ENCODE measurements around the gene HOXA11.

Gene HOXA11

GRCh38 chr7:27212497-27213432 is 27.7 kb upstream of the HOXA11 start:
- no peaks in the 10 kb centered on the region for H3K36me3 Mint-ChIP-seq (ENCODE audit: low read depth)
- H3K4me1 Mint-ChIP-seq (ENCODE audit: low read depth), result peaks cover 6% of the 10 kb centered on the region
- no peak overlapping the region for H3K27ac Mint-ChIP-seq
- DNase-seq (ENCODE audit: low spot score), result no peak
- H3K9me3 Mint-ChIP-seq, result no peaks in the 10 kb centered on the region
- H3K4me3 Mint-ChIP-seq, result no peak overlapping the region
- H3K27me3 Mint-ChIP-seq (ENCODE audit: low read depth), result peaks cover 93% of the 10 kb centered on the region

DNA sequence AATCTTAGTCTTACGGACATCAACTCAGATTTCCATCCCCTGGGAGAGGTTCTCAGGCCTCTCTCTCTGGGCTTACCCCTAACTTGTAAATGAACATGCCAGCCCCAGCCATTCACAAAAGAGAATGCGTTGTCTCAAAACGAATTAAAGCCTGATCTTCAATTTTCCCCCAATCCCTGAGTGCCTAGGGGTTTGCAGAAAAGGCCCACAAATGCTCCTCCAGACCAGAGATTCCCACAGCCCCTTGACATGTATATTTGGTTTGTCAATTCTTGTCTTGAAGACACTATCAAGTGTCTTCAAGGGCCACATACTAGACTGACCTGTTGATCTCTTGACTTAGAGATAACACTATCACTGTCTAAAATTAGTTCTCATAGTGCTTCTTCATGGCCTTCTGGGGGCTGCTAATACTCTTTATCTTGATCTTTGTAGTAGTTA is 26.8 kb upstream of the HOXA11 start:
- H3K4me3 Mint-ChIP-seq, result no peak overlapping the region
- no peak for DNase-seq (ENCODE audit: low spot score)
- H3K27me3 Mint-ChIP-seq (ENCODE audit: low read depth), result peaks cover 92% of the 10 kb centered on the region
- H3K36me3 Mint-ChIP-seq (ENCODE audit: low read depth), result no peaks in the 10 kb centered on the region
- no peaks in the 10 kb centered on the region for H3K9me3 Mint-ChIP-seq
- H3K4me1 Mint-ChIP-seq (ENCODE audit: low read depth), result peaks cover 6% of the 10 kb centered on the region
- H3K27ac Mint-ChIP-seq, result no peak overlapping the region

- Mint-ChIP-seq H3K27me3 (ENCODE audit: low read depth) (peaks cover 92% of the 10 kb centered on the region), H3K36me3 (ENCODE audit: low read depth) (no peaks in the 10 kb centered on the region), H3K4me3 (no peak overlapping the region), H3K9me3 (no peaks in the 10 kb centered on the region), H3K4me1 (ENCODE audit: low read depth) (peaks cover 6% of the 10 kb centered on the region), H3K27ac (no peak overlapping the region)
- DNase-seq (ENCODE audit: low spot score), result no peak
Observed at GRCh38 chr7:27211084-27211446, 26.0 kb upstream of the HOXA11 start.

DNA sequence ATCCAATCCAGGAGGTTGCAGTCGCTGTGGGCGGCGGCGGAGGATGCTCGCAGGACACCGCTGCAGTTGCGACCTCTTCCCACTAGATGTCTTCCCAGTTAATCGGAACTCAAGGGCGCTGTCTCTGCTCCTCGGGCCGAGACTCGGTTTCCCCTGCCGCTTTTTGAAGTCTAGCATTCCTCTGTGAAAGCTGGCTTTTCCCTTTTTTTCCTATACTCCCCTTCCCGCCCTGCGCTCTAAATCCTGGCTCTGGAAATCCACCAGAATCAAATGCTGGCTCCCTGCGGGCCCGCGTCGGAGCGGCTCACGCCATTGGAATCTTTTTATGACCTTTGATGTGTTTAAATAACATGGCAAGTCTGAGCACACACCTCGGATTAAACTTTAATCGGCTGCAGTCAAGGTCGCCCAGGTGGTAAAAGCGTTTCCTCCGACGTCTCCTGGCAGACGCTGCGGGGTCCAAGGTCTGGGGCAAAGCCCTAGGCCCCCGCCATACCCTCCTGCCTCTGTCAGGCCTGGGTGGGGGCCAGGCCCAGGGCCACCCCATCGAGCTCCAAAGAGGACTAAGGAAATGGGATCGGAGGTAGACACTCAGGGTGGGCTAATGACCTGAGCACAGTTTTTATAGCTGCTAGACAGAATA is 25.5 kb upstream of the HOXA11 start:
- H3K36me3 Mint-ChIP-seq (ENCODE audit: low read depth), result no peaks in the 10 kb centered on the region
- peak overlapping the region; percentile 46 for H3K4me3 Mint-ChIP-seq

DNA sequence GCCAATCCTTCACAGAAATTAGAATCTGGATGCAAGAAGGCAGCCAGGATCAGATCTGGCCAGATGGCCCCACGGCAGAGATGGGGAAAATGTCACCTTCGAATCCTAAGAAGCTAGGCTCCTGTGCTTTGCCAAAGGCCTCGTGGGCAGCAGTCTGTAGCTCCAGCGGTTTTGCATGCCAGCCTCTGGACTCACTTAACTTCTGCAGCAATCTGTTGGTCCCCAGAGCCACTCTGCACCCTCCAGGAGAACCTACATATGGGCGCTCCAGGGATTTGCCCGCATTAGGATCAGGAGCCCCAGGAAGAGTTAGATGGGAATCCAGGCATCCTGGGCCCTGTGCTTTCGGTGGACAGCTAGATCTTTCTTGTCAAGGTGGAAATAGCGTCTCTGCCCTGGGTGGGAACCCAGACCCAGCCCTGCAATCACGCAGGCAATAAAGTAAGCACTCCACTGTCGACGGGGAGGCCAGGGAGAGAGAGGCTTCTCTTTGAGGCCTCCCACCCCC is 25.0 kb upstream of the HOXA11 start:
- H3K9me3 Mint-ChIP-seq, result no peaks in the 10 kb centered on the region
- H3K27me3 Mint-ChIP-seq (ENCODE audit: low read depth), result peaks cover 94% of the 10 kb centered on the region
- H3K4me3 Mint-ChIP-seq, result no peak overlapping the region
- DNase-seq (ENCODE audit: low spot score), result no peak
- peaks cover 6% of the 10 kb centered on the region for H3K4me1 Mint-ChIP-seq (ENCODE audit: low read depth)
- H3K27ac Mint-ChIP-seq, result no peak overlapping the region
- H3K36me3 Mint-ChIP-seq (ENCODE audit: low read depth), result no peaks in the 10 kb centered on the region

More for the DNA sequence above, 25.5 kb upstream of the HOXA11 start:
- DNase-seq (ENCODE audit: low spot score), result peak; percentile 21
- Mint-ChIP-seq H3K9me3 (no peaks in the 10 kb centered on the region), H3K4me1 (ENCODE audit: low read depth) (peaks cover 6% of the 10 kb centered on the region), H3K27ac (no peak overlapping the region), H3K27me3 (ENCODE audit: low read depth) (peaks cover 93% of the 10 kb centered on the region)

- no peaks in the 10 kb centered on the region for H3K36me3 Mint-ChIP-seq (ENCODE audit: low read depth)
- no peak overlapping the region for H3K4me3 Mint-ChIP-seq
Observed at GRCh38 chr7:27208998-27209397, 24.0 kb upstream of the HOXA11 start.

GRCh38 chr7:27207348-27207985 is 22.4 kb upstream of the HOXA11 start:
- no peaks in the 10 kb centered on the region for H3K36me3 Mint-ChIP-seq (ENCODE audit: low read depth)
- H3K27ac Mint-ChIP-seq, result no peak overlapping the region
- no peak for DNase-seq (ENCODE audit: low spot score)
- H3K4me1 Mint-ChIP-seq (ENCODE audit: low read depth), result peaks cover 6% of the 10 kb centered on the region
- no peak overlapping the region for H3K4me3 Mint-ChIP-seq
- H3K9me3 Mint-ChIP-seq, result no peaks in the 10 kb centered on the region
- H3K27me3 Mint-ChIP-seq (ENCODE audit: low read depth), result peaks cover 97% of the 10 kb centered on the region

More at GRCh38 chr7:27208998-27209397, 24.0 kb upstream of the HOXA11 start:
- no peak for DNase-seq (ENCODE audit: low spot score)
- peaks cover 94% of the 10 kb centered on the region for H3K27me3 Mint-ChIP-seq (ENCODE audit: low read depth)
- H3K9me3 Mint-ChIP-seq, result no peaks in the 10 kb centered on the region
- no peak overlapping the region for H3K27ac Mint-ChIP-seq
- peaks cover 6% of the 10 kb centered on the region for H3K4me1 Mint-ChIP-seq (ENCODE audit: low read depth)

DNA sequence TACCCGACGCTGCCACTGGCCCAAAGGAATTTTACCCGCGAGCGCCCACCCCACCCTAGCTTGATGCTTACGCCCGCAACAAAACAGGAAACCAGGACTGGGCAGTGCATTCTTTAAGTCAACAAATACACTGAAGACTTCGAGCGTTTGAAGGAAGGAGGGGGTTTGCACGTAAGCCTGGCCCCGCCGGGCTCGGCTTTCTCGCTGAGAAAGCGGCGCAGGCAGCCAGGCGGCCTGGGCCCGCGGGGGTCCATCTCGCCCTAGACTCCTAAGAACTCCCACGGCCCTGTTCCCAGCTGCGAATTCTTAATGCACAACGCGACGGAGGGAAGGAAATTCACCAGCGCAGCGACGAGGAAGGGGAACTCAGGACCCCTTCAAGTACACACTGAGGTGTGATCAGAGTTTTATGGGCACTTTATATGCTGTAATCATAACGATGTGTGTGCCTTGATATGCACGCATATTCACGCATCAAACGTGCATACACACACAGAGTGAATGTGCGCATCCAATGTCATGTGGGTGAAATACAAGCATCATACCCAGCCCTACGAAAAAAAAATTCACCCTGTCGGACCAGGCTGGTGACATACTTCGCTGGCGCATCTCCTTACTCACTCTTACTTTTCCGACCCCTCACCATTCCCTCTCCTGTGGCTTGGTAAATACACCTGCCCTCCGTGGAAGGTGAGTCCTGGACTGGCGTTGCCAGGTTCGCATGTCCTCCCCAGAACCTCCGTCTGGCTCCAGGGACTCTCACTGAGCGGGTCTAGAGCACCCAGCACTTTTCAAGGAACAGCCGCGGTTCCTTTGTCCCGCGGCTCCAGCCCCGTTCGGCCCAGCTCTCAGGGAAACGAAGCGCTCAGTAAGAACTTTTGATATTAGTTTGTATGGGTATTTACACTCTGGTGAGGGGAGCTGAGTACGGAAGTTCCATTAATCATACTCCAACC is 20.6 kb upstream of the HOXA11 start:
- Mint-ChIP-seq H3K4me1 (ENCODE audit: low read depth) (peaks cover 5% of the 10 kb centered on the region), H3K9me3 (no peaks in the 10 kb centered on the region), H3K27me3 (ENCODE audit: low read depth) (peaks cover 97% of the 10 kb centered on the region), H3K27ac (peak overlapping the region; percentile 10), H3K4me3 (no peak overlapping the region), H3K36me3 (ENCODE audit: low read depth) (peaks cover 2% of the 10 kb centered on the region)
- no peak for DNase-seq (ENCODE audit: low spot score)

- Mint-ChIP-seq H3K27ac (no peak overlapping the region), H3K4me1 (ENCODE audit: low read depth) (no peaks in the 10 kb centered on the region), H3K4me3 (no peak overlapping the region)
Observed at GRCh38 chr7:27204851-27205322, 19.9 kb upstream of the HOXA11 start.

DNA sequence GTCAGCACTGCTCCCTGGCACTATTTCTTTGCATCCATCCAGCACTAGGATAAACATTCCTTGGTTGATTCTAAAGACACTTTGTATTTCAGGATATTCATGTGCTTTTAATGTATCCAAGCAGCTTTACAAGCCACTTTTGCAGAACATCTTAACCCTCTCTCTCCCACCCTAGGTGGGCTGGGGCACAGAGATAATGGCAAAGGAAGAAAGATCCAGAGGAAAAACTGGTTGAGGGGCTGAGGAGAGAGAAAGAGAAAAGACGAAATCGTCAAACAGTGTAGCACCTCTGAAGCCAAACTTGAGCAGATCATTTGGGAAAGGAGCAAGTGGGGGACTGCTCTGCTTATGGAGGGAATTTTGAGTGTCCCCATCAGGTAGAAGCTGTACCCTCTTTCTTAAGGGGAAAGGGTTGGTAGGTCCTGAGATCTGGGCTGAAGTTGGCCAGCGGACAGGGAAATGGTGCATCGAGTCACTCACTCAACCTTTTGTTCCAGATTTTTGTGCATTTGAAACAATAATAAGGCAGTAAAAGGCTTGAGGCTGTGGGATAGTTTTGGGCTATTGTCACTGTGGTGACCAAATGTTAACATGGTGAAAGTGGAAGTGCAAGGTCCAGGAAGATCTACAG is 19.0 kb upstream of the HOXA11 start:
- H3K4me3 Mint-ChIP-seq, result no peak overlapping the region
- no peaks in the 10 kb centered on the region for H3K9me3 Mint-ChIP-seq
- no peak overlapping the region for H3K27ac Mint-ChIP-seq
- DNase-seq (ENCODE audit: low spot score), result no peak
- no peaks in the 10 kb centered on the region for H3K4me1 Mint-ChIP-seq (ENCODE audit: low read depth)
- H3K36me3 Mint-ChIP-seq (ENCODE audit: low read depth), result peaks cover 2% of the 10 kb centered on the region
- H3K27me3 Mint-ChIP-seq (ENCODE audit: low read depth), result peaks cover 89% of the 10 kb centered on the region

More at GRCh38 chr7:27204851-27205322, 19.9 kb upstream of the HOXA11 start:
- Mint-ChIP-seq H3K36me3 (ENCODE audit: low read depth) (peaks cover 2% of the 10 kb centered on the region), H3K27me3 (ENCODE audit: low read depth) (peaks cover 94% of the 10 kb centered on the region), H3K9me3 (no peaks in the 10 kb centered on the region)
- DNase-seq (ENCODE audit: low spot score), result no peak

- H3K27me3 Mint-ChIP-seq (ENCODE audit: low read depth), result peaks cover 89% of the 10 kb centered on the region
- H3K9me3 Mint-ChIP-seq, result no peaks in the 10 kb centered on the region
- DNase-seq (ENCODE audit: low spot score), result no peak
- H3K4me3 Mint-ChIP-seq, result no peak overlapping the region
- no peaks in the 10 kb centered on the region for H3K4me1 Mint-ChIP-seq (ENCODE audit: low read depth)
- H3K36me3 Mint-ChIP-seq (ENCODE audit: low read depth), result peaks cover 2% of the 10 kb centered on the region
- no peak overlapping the region for H3K27ac Mint-ChIP-seq
Observed at GRCh38 chr7:27203365-27203953, 18.4 kb upstream of the HOXA11 start.

- no peak for DNase-seq (ENCODE audit: low spot score)
- H3K4me1 Mint-ChIP-seq (ENCODE audit: low read depth), result no peaks in the 10 kb centered on the region
- no peaks in the 10 kb centered on the region for H3K9me3 Mint-ChIP-seq
- peaks cover 90% of the 10 kb centered on the region for H3K27me3 Mint-ChIP-seq (ENCODE audit: low read depth)
- H3K27ac Mint-ChIP-seq, result no peak overlapping the region
- H3K36me3 Mint-ChIP-seq (ENCODE audit: low read depth), result peaks cover 2% of the 10 kb centered on the region
- no peak overlapping the region for H3K4me3 Mint-ChIP-seq
Observed at GRCh38 chr7:27202862-27203134, 17.8 kb upstream of the HOXA11 start.

Data from T-helper 2 cell treated with Interferon-gamma antibody and Interleukin-4, amounts not matched to agents 5 μg/mL and 100 μg/mL, for 36 hours (primary cell).